OCI-LY3 (cell line): Measurements from ENCODE around the gene LINC01488.

Experiments used
- CTCF ChIP-seq: fragments of 200-600, 300-600 bp; sonication (generic); IDR thresholded peaks from 2 replicates; pipeline ENCODE4 v1.5.1; 2014; ENCODE audit warnings: antibody characterized with exemption, low read length, low read depth
- EZH2phosphoT487 ChIP-seq: fragments of 200-600 bp; shearing (Covaris generic); IDR thresholded peaks from 2 replicates; pipeline ENCODE4 v1.6.1; 2018; ENCODE audit warnings: antibody characterized with exemption, mixed run types, low read depth

DNA sequence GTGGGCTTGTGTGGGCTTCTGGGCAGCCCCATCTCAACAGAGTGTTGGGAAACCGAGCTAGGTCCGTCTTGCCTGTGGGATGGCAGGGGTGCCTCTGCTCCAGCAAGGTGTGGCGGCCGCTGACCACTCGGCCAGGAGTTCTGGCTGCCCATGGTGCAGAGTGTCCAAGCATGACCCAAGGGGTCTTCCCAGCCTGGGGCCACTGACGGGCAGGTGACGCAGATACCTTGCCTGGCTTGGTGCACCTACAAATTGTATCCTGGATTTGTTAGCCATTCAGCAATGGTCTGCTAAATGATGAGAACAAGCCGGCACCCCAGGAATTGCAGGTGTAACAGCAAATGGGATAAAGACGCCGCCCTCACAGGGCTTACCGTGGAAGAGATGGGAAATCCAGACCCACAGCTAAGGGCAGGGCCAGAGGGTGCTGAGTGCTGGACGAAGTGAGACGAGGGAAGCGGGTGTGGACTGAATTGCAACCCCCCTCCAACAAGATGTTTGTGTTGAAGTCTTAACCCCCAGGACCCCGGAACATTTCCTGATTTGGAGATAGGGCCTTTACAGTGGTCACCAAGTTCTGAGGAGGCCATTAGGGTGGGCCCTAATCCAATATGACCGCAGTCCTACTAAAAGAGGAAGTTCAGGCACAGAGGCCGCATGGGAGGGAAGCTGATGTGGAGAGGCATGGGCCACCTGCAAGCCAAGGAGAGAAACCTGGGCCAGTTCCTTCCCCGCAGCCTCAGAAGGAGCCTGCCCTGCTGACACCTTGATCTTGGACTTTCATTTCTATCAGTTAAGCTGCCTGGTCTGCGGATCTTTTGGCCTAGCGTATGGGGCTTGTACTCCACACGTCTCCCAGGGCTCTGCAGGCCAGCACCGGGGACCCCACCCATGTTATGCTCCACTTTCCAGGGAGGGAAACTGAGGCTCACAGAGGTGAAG, 45.2 kb upstream of the LINC01488 start:
- TF ChIP-seq CTCF, result no peak
- TF ChIP-seq EZH2phosphoT487, result no peak
